ENCODE measurements around the gene MRPL48. TPM values are rescaled to one million over a fixed set of nuclear protein-coding genes. Genes with fewer than 3 reads are reported as not detected.
A peak's percentile ranks its signal among the peaks of the same experiment; 100 is the strongest.

Gene MRPL48
- total and polyA plus RNA-seq, 12 donors: 13.6 to 75.3 (median 32.0) TPM

DNA sequence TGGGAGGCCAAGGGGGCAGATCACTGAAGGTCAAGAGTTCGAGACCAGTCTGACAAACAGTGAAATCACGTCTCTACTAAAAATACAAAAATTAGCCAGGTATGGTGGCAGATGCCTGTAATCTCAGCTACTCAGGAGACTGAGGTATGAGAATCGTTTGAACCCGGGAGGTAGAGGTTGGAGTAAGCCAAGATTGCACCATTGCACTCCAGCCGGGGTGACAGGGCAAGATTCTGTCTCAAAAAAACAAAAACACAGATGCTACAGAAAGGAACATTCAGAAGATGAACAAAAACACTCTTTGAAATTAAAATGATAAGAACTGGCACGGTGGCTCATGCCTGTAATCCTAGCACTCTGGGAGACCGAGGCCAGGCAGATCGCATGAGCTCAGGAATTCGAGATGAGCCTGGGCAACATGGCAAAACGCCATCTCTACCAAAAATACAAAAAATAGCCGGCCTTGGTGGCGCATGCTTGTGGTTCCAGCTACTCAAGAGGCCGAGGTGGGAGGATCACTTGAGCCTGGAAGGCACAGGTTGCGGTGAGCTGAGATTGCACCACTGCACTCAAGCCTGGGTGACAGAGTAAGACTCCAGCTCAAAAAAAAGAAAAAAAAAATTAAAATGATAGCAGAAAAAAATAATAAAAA lies 35.3 kb upstream of the MRPL48 start:
- peak overlapping the region in 3 of 5 donors; percentile 50 to 59 (median 55) for H3K27ac ChIP-seq
- intact Hi-C loops (cut with DNase I): no loop called here
- no peaks in the 10 kb centered on the region for H3K9me3 ChIP-seq (replicated peaks in 1 of 3)
- H3K4me1 ChIP-seq (replicated peaks in 1 of 2): peaks cover 23 to 48% of the 10 kb centered on the region in 2 donors
- no peak for TF ChIP-seq POLR2A (IDR thresholded peaks at IDR 0.05)
- TF ChIP-seq, protein P1, sequence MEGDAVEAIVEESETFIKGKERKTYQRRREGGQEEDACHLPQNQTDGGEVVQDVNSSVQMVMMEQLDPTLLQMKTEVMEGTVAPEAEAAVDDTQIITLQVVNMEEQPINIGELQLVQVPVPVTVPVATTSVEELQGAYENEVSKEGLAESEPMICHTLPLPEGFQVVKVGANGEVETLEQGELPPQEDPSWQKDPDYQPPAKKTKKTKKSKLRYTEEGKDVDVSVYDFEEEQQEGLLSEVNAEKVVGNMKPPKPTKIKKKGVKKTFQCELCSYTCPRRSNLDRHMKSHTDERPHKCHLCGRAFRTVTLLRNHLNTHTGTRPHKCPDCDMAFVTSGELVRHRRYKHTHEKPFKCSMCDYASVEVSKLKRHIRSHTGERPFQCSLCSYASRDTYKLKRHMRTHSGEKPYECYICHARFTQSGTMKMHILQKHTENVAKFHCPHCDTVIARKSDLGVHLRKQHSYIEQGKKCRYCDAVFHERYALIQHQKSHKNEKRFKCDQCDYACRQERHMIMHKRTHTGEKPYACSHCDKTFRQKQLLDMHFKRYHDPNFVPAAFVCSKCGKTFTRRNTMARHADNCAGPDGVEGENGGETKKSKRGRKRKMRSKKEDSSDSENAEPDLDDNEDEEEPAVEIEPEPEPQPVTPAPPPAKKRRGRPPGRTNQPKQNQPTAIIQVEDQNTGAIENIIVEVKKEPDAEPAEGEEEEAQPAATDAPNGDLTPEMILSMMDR (IDR thresholded peaks at IDR 0.05): no peak
- H3K27me3 ChIP-seq: no peaks in the 10 kb centered on the region
- DNase-seq: peak; percentile 48 to 85 (median 80)
- H3K36me3 ChIP-seq (replicated peaks in 1 of 2): no peaks in the 10 kb centered on the region
- WGBS, 4 donors: 54 to 73% (median 64%) methylated on average over 14 of the region's 14 CpGs
- no peak overlapping the region for H3K4me3 ChIP-seq

DNA sequence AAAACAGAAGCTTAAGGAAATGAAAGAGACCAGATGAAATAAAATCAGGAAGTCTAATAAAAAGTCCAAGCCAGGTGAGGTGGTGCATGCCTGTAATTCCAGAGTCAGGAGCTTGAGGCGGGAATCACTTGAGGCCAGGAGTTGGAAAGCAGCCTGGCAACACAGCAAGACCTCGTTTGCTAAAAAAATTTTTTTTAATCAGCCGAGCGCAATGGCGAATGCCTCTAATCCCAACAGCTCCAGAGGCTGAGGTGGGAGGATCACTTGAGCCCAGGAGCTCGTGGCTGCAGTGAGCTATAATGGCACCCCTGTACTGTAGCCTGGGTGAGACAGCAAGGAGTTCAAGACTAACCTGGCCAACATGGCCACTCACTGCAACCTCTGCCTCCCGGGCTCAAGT lies 34.8 kb upstream of the MRPL48 start:
- Histone ChIP-seq H3K27me3 (no peaks in the 10 kb centered on the region), H3K4me3 (no peak overlapping the region), H3K36me3 (replicated peaks in 1 of 2) (no peaks in the 10 kb centered on the region), H3K27ac (peak overlapping the region in 1 of 5 donors; percentile 55), H3K9me3 (replicated peaks in 1 of 3) (no peaks in the 10 kb centered on the region), H3K4me1 (replicated peaks in 1 of 2) (peaks cover 22 to 54% of the 10 kb centered on the region in 2 donors)
- DNase-seq: no peak
- WGBS, 4 donors: 76 to 86% (median 80%) methylated on average over 7 of the region's 7 CpGs
- TF ChIP-seq, protein P1 (IDR thresholded peaks at IDR 0.05): no peak
- intact Hi-C loops (cut with DNase I): no loop called here

DNA sequence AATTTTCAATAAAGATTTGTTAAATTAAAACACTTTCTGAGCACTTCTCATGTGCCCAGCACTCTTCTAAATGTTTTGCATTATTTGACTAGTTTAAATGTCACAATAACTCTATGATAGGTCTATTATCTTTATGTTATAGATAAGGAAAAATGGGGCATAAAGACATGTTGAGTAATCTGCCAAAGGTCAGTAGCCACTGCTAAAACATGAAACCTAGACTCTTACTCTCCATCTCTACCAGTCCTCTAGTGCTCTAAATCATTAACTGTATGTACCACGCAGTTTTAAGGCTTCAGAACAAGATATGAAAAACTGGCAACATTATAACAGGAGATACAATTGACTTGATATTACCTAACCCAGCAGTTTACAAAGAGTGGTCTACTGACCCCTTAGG lies 33.7 kb upstream of the MRPL48 start:
- TF ChIP-seq, protein P1 (IDR thresholded peaks at IDR 0.05): no peak
- no peak for TF ChIP-seq POLR2A (IDR thresholded peaks at IDR 0.05)
- Histone ChIP-seq H3K4me1 (replicated peaks in 1 of 2) (peaks cover 24 to 58% of the 10 kb centered on the region in 2 donors), H3K4me3 (no peak overlapping the region), H3K9me3 (replicated peaks in 1 of 3) (no peaks in the 10 kb centered on the region), H3K27ac (no peak overlapping the region), H3K36me3 (replicated peaks in 1 of 2) (no peaks in the 10 kb centered on the region), H3K27me3 (no peaks in the 10 kb centered on the region)
- no peak for DNase-seq
- 89 to 94% (median 93%) methylated on average over 1 of the region's 1 CpG for WGBS, 4 donors
- intact Hi-C loops (cut with DNase I): no loop called here

DNA sequence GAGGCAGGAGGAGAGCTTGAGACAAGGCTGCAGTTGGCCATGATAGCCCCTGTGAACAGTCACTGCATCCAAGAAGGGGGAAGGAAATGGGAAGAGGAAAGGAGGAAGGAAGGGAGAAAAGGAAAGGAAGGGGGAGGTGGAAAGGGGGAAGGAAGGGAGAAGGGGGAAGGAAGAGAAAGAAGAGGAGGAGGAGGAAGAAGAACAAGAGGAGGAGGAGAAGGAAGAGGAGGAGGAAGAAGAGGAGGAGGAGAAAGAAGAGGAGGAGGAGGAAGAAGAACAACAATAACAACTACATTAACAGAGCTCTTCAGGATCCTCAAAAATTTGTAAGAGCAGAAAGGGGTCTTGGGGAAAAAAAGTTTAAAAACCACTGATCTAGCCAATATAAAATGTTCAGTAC lies 32.0 kb upstream of the MRPL48 start:
- TF ChIP-seq POLR2A (IDR thresholded peaks at IDR 0.05): no peak
- TF ChIP-seq, protein P1 (IDR thresholded peaks at IDR 0.05): no peak

More for the DNA sequence above, 32.0 kb upstream of the MRPL48 start:
- DNase-seq: no peak
- Histone ChIP-seq H3K4me1 (replicated peaks in 1 of 2) (peaks cover 34 to 47% of the 10 kb centered on the region in 2 donors), H3K27me3 (no peaks in the 10 kb centered on the region), H3K4me3 (no peak overlapping the region), H3K36me3 (replicated peaks in 1 of 2) (no peaks in the 10 kb centered on the region), H3K9me3 (replicated peaks in 1 of 3) (no peaks in the 10 kb centered on the region), H3K27ac (no peak overlapping the region)
- intact Hi-C loops (cut with DNase I): no loop called here
